HG03442 (cell line): Measurements from ENCODE around the gene APOLD1.
"Not testable (repeated sequence)": the region's sequence is repeated elsewhere in the genome, so short reads cannot be mapped to it uniquely, and the experiment has no call there.

ENCODE experiments used
- ATAC-seq: cut with Tn5 transposase; IDR thresholded peaks from one replicate; pipeline ENCODE4 v1.9.1; 2021; ENCODE audit warnings: mild to moderate bottlenecking, moderate library complexity; ENCODE audit not compliant: unreplicated experiment

The APOLD1 gene

DNA sequence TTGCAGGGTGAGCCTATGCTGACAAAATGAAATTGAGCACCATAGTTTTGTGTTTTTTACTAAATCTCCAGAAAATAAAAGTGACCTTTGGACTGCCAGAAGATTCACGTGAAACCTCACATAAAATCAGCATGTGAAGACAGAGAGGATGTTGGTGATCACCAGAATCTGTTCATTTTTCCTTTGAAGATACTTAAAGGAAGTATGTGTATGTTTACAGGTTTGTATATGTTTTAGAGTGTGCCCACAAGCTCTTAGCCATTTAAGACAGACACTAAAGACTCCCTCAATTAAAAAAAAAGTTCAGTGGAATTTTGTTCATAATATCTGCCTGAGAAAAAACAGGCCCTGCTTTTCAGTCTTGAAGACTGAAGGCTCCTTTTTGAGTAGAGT is 53.5 kb downstream of the APOLD1 start:
- no peak for ATAC-seq

DNA sequence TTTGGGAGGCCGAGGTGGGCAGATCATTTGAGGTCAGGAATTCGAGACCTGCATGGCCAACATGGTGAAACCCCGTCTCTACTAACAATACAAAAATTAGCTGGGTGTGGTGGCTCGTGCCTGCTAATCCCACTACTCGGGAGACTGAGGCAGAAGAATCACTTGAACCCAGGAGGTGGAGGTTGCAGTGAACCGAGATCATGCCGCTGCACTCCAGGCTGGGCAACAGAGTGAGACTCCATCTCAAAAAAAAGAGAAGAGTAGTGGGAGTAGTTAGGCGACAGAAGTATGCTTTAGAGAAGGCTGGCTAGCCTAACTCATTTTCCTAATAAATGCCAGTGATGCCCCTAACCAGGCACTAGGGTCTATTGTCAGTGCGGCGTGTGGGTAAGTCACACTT is 54.0 kb downstream of the APOLD1 start:
- not testable (repeated sequence) for ATAC-seq

DNA sequence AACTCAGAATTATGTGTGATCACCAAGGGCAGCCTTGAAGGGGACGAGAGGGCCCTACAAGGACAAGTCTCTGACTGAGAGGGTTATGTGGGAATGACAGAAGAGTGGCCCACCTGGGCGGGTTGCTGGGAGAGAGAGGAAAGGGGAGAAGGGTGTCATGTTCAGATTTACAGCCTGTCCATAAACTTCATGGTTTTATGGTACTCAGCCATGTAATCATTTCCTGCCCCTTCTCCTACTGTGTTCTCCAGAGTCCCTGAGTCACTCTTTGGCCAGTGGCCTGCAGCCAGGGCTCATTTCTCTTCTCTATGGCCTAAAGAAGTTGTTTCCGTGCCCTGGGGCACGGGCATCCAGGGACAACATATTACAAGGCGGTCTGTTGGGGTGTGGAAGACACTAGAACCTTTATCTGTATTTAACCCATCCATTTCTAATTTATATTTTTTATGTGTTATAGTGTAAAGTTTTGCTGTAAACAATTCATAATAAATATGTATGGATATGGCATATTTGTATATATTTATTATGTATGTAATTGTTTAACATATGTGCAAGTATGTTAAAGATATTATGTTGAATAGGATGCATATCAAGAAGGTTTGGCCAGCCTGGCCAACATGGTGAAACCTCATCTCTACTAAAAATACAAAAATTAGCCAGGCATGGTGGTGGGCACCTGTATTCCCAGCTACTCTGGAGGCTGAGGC is 54.6 kb downstream of the APOLD1 start:
- no peak for ATAC-seq

DNA sequence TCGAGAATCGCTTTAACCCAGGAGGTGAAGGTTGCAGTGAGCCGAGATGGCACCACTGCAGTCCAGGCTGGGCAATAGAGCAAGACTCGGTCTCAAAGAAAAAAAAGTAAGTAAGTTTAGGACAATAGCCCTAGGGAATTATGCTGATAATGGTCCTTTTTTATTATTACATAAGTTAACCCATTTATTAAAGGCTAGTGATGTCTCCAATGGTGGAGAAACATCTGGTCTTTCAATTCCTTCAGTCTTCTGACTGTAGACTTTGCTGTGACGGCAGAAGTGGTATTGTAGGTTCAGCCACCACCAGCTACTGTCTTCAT is 55.1 kb downstream of the APOLD1 start:
- no peak for ATAC-seq
